Erythroblast (primary cell): ENCODE measurements around the gene MAPT.
"Not testable (repeated sequence)": the region's sequence is repeated elsewhere in the genome, so short reads cannot be mapped to it uniquely, and the experiment has no call there.

ENCODE experiments used
- GATA1 ChIP-seq: IDR thresholded peaks from 2 replicates; pipeline ENCODE4 v1.6.1; 2011; ENCODE audit warnings: low read depth, mild to moderate bottlenecking, control low read depth, low read length, moderate library complexity
- POLR2A ChIP-seq: IDR thresholded peaks from 2 replicates; pipeline ENCODE4 v1.6.1; 2011; ENCODE audit warnings: mild to moderate bottlenecking, low read length

DNA sequence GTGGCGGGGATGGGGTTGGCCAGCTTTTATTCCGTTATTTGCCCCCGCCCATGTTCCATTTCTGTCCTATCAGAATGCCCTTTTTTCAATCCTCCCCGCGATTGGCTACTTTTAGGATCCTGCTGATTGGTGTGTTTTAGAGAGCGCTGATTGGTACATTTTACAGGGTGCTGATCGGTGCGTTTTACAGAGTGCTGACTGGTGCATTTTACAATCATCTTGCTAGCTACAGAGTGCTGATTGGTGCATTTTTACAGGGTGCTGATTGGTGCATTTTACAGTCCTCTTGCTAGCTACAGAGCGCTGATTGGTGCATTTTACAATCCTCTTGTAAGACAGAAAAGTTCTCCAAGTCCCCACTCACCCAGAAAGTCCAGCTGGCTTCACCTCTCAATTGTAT, 32.2 kb upstream of the MAPT start:
- TF ChIP-seq POLR2A, GATA1: not testable (repeated sequence)
